Activated gamma-delta T cell treated with Interleukin-2 at 50 U/mL for 16 hours (primary cell): ENCODE results near the gene HCN2.
A peak's percentile ranks its signal among the peaks of the same experiment; 100 is the strongest.
"Not testable (repeated sequence)": the region's sequence is repeated elsewhere in the genome, so short reads cannot be mapped to it uniquely, and the experiment has no call there.

Experiments used
- DNase-seq: peaks from one replicate; pipeline ENCODE4 v3.0.0-alpha.2; 2020

HCN2 gene

DNA sequence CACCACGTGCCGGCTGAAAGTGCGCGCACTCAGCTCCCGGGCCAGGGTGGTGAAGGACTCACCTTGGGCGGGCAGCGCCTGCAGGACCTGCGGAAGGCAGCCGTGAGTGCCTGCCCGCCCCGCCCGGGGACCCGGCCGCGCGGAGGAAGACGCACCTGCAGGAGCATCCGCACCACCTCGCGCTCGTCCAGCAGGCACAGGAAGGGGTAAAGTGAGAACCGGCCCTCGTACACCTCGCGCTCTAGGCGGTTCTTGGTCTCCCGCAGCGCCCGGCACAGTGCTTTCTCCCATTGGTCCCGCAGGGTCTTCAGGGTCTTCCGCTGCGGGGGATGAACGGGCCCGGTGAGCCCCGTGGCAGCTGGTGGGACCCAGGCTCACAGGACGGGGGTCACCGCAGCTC lies 33.0 kb downstream of the HCN2 start:
- no peak for DNase-seq

DNA sequence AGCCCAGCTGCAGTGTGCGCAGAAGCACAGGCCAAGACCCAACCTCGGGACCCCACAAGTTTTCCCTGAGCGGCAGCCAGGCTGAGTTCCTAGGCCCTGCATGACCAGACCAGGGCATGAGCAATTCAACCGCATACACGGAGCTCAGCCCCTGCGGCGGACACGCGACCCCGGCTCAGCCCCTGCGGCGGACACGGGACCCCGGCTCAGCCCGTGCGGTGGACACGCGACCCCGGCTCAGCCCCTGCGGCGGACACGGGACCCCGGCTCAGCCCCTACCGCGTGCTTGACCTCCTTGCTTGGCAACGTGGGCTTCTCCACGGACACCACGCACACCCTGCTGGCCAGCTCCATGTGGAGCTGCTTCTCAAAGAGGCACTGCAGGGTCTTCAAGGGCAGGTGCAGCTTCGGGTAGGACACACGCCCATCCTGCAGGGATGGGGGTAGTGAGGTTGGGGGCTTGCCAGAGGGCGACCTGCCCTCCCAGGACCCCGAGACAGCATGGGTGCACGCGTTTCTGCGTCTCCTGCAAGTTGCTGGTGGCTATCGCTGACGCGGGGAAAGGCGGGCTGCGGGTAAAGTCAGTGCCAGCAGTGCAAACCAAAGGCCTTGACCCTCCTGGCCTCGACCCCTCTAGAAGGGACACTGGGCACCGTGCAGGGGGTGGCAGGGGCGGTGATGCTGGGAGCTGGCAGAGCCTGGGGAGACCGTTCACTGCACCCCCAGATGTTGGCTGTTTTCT lies 33.7 kb downstream of the HCN2 start:
- DNase-seq: no peak

DNA sequence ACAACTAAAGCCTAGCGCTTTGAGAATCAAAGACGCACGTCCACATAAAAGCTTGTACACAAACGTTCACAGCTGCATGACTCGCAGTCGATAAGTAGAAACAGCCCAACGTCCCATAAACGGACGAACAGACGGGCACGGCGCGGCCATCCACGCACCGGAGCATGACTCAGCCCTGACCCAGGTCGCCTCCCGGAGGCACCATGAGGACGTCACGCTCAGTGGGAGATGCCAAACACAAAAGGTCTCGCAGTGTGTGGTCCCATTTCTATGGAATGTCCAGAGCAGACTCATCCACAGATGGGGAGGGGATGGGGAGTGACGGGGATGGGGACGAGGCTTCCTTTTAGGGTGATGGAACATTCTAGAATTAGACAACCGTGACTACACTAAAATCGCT lies 34.3 kb downstream of the HCN2 start:
- no peak for DNase-seq

DNA sequence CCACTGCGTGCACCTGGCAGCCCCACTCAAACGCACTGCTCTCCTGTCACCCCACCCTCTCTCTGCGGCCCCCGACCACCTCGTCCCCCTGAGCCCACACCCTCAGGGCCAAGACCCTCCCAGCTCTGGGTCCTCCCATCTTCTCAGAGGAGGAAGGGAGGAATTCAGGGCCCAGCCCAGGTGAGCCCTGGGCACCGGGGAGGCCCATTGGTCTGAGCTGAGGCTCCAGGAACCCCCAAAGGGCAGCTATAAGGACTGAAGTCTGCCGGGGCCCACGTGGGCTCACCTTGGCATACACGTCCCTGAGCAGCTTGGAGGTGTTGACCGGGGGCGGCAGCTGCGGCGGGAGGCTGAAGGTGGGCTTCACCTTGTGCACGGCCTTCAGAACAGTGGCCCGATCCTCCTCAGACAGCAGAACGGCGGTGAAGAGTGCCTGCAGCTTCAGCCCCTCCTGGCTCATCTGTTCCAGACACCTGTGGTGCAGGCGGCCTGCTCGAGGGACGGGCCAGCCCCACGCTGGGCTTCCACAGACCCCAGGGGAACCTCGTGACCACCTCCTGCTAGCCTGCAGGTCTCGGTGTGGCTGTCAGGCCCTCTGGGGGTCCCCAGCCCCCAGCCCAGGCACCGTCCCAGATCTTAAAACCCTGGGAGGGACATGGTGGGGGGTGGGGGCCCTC lies 34.9 kb downstream of the HCN2 start:
- no peak for DNase-seq

DNA sequence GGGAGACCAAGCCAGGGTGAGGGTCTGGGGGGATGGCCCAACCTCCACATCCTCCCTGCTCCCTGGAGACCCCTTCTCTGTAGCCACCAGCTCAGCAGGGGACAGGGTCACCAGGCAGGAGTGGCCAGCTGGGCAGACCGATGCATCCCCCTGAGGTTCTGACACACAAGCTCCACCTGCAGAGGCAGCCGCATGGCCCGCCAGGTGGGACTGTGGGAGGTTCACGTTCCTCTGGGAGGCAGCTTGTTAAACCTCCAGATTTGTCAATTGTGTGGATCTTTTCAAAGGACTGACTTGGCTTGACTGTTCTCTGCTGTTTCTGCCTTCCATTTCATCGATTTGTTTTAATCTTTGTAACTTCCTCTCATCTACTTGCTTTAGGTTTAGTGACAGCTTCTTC lies 35.6 kb downstream of the HCN2 start:
- DNase-seq: no peak

DNA sequence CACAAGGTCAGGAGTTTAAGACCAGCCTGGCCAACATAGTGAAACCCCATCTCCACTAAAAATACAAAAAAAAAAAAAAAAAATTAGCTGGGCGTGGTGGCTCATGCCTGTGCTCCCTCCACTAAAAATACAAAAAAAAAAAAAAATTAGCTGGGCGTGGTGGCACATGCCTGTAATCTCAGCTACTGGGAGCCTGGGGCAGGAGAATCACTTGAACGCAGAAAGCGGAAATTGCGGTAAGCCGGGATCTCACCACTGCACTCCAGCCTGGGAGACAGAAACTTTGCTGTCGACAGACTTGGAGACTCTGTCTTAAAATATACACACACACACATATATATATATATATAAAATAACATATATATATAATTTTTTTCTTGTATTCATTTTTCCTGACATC lies 36.9 kb downstream of the HCN2 start:
- DNase-seq: not testable (repeated sequence)

DNA sequence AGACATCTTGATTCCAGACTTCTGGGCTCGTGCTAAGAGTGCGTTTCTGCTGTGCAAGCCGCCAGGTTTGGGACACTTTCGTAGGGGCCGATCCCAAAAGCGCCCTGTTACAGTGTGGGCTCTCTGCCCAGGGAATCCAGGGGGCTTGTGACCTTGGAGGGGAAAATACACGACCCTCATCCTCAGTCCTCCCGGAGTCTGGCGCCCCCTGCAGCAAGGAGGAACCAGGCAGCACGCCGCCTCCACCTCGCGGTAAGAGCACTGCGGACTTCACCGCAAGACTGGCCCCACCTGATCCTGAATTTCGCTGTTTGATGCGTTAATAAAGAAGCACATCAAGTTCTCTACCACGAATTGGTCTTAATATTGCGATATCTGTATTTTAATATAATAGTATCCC lies 38.5 kb downstream of the HCN2 start:
- no peak for DNase-seq

DNA sequence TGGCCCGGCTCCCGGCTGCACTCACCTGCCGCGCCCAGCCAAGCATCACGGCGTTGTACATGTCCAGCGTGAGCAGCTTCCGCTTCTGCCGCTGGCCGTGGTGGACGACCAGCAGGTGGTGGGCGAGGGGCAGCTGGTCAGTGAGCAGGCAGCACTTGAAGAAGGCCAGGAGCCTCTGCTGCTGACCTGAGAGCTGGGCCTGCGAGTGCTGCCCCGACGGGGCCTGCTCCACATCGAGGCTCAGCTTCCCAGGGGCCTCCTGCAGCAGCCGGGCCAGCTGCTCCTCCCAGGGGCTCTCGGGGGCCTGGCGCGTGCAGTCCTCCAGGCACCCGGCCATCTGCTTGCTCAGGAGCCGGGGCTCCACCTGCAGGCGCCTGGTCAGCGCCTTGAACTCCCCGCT lies 39.8 kb downstream of the HCN2 start:
- DNase-seq: not testable (repeated sequence)

DNA sequence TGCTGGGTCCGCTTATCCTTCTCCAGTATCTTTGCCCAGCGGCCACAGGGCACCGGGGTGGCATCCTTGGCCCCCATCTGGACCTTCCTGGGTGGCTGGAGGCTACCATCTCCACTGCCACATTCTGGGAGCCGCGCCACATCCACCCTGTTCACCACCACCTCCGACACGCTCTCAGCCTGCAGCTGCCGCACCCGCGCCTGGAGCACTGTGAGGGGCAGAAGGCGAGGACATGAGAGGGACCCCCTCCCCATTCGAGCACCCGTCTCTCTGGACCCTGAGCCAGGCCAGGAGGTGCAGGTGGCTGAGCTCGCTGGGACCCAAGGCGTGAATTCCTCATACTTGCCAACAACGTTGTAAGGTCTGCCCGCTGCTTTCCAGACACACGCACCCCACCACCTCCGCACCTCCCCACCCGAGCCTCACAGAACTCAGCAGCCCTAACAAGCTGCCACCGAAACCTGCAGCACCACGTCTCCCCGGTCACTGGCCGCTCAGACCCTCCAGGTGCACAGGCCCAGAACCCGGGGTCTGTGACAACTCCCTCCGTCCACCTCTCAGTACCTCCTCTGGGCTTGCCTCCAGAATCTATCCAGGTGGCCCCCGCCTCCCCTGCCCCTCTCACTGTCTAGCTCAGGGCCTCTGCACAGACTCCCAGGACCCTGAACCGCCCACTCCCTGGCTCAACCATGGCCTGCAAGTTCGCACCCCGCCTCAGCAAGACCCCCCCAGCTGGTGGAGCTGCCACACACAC lies 40.5 kb downstream of the HCN2 start:
- DNase-seq: no peak

DNA sequence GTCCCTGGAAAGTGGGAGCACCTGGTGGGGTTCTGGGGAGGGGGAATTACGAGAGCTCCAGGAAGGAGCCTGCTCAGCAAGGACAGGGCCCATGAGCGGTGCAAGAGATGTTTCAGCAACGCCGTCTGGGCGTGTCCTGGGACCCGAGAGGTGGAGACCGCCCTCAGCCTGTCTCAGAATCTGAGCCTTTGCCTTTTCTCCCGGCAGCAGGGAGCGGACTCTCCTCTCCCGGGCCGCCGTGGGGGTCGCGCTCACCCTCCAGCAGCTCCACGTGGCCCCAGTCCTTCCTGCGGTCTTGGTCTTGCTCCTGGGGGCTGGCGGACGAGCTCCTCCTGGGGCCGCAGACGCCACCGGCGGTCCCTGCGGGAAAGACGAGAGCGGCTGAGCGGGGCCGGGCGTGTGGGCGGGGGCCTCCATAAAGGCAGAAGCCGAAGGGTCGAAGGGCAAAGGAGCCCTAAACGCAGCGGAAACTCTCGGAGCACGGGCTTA lies 42.9 kb downstream of the HCN2 start:
- DNase-seq: no peak

DNA sequence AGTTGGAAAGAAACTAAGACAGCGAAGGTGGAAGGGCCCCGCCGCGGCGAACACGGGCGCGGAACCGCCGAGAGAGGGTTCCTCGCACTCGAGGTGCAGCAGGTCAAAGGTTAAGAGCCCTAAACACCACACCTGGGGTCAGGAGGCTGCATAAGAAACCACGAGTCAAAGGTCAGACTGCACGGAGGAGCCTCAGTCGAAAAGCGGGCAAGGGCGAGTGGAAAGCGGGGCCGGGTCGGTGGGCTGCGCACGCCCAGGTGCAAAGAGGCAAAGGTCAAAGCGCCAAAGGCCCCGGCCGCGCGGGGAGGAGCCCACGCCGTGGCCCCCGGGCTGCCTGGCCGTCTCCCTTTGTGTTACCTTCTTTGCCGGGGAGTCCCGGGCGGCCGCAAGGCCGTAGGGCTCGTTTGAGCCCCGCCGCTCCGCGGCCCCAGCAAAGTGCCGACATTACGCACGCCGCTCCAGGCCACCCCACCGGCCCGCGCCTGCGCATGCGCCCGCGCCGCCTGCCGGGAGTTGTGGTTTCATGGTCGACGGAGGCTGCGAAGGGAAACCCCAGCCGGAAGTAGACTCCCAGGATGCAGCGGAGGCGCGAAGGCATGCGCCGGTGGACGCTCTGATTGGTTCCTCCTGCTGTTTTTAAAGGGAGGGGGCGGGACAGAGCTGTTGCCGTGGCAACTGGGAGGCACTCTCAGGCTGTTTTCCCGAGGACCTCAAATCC lies 43.5 kb downstream of the HCN2 start, which contains the start of gene POLRMT:
TSS of gene POLRMT (minus strand) at position 470 of the 718 bp plus-strand sequence. CDS start at position 445, 25 bp downstream.
- DNase-seq: peak; percentile 95

DNA sequence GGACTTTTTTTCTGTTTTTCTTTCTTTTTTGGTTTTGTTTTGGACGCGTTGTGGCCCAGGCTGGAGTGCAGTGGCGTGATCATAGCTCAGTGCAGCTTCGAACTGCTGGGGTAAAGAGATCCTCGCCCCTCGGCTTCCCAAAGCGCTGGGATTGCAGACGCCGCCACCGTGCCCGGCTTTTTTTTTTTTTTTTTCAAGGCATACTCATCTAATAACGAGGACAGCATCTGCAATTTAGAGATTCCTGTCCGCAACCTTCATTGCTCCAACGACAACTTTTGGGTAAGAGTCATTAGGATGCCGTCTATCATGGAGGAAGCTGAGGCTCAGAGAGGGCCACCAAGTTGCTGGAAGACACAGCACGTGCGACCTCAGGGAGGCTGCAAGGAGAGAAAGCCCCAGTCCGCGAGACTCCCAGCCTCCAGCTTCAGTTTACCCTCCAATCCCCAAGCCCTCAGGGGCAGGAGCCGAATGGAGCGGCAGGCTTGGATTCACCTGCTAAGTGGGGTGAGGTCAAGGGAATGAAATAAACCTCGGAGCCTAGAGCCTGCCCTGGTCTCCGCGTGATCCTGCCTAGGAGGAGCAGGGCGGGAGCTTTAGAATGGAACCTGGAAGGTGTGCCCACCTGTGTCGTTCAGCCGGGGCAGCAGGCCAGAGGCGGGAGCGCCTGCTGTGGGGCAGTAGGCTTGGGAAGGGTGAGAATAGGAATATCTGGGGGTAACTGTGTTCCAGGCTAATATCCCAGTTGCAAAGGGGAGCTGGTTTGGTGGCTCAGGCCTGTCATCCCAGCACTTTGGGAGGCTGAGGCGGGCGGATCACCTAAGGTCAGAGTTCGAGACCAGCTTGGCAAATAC lies 44.3 kb downstream of the HCN2 start:
- DNase-seq: no peak

DNA sequence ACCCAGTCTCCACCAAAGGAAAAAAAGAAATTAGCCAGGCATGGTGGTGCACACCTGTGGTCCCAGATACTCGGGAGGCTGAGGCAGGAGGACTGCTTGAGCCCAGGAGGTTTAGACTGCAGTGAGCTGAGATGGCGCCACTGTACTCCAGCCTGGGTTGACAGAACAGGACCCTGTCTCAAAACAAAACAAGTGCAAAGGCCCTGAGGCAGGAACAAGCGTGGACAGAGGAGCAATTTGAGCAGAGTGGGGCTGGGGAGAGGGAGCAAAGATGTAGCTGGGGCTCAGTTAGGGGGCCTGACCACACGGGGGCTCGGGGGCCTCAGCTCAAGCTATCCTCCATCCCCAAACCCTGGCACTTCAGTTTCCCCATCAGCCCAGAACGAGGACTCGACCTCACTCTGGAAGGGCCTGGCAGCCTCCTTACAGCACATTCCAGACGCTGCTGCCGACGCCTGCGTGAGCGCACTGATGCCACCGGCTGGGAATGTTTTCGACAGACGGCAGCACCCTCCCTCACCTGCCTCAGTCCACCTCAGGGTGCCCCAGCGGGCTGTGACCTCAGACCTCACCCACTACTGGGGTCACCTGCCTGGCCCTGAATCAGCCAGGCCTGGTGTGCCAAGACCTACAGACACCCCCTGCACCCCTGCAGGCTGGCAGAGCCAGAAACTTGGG lies 45.4 kb downstream of the HCN2 start:
- no peak for DNase-seq

DNA sequence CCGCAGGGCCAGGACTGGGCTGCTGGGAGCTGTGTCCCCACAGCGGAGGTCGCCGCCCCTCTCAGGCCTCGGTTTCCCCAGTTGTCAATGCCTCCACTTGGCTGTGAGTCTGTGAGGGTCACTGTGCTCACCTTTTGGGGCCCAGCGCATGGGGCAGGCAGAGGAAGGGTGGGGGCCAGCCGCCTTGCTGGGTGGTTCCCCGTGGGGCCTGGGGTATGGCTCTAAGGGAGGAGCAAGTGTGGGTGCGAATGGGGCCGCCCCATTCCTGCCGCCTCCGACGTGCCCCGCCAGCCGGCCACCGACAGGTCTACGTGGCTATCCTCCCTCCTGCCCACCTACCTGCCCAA lies 49.2 kb downstream of the HCN2 start:
- no peak for DNase-seq

DNA sequence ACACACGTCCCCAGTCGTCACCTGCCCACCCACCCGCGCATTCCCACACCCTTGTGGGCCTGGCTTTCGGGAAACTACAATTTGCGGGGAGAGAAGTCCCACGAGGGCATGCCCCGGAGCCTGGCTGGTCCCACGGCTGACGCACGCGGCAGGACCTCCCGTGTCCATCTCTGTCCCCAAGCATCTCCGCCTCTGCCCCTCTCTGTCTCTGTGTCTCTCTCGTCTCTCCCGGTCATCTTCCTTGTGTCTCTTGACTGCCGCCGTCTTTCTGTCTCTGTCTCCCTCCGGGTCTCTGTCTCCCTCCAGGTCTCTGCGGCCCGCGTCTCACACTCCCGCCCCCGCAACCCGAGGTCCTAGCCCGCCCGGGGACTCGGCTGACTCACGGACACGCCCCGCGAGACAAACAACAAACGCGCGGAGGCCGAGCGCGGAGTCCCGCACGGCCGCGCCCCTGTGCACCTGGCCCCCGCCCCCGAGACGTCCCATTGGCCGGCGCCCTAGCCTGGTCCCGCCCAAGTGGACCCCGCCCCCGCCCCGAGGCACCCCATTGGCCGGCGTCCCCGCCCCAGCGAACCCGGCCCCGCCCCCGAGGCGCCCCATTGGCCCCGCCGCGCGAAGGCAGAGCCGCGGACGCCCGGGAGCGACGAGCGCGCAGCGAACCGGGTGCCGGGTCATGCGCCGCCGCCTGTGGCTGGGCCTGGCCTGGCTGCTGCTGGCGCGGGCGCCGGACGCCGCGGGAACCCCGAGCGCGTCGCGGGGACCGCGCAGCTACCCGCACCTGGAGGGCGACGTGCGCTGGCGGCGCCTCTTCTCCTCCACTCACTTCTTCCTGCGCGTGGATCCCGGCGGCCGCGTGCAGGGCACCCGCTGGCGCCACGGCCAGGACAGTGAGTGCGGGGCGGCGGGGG lies 49.8 kb downstream of the HCN2 start, which contains the start of gene FGF22:
TSS of gene FGF22 (plus strand) at position 627 of the 908 bp plus-strand sequence. CDS start at position 674, 47 bp downstream.
- peak; percentile 97 for DNase-seq

DNA sequence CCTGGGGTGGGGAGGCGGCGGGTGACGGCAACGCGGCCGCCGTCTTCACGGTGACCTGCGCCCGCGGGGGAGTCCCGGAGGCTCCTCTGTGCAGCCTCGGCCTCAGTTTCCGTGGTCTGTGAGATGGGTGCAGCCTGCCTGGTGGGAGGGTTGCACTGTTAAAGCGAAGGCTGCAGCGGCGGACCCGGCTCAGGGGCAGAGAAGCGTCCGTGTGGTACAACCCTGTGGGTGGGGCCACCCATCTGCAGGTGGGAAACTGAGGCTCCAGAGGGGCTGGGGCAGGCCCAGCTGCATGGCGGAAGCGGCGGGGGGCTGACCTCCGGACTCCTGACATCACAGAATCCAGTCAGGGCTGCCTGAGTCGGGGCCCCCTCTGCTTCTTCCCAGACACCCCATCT lies 50.5 kb downstream of the HCN2 start:
- no peak for DNase-seq

DNA sequence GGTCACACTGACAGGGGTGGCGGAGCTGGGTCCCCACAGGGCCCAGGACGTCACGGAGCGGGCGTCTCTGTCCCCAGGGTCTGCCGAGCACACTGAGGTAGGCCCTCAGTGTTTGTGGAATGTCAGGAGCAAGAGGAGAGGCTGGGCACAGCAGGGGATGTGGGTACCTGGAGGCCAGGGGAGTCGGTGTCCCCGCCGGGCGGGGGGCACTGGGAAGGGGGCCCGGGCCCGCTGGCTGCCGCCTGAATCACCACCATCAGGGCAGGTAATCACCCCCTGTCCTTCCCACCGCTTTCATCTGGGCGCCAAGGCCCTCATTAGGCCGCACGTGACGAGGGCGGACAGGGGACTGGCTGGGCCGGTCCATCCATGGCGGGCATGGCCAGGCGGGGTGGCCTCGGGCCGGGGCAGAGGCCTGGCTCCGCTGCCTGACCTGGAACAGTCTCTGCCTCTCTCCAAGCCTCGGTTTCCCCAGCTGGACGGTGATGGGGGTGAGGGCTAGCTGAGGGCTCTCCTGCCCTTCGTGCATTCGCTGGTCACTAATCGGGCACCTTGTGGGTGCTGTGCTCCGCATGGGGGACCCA lies 51.0 kb downstream of the HCN2 start:
- no peak for DNase-seq

DNA sequence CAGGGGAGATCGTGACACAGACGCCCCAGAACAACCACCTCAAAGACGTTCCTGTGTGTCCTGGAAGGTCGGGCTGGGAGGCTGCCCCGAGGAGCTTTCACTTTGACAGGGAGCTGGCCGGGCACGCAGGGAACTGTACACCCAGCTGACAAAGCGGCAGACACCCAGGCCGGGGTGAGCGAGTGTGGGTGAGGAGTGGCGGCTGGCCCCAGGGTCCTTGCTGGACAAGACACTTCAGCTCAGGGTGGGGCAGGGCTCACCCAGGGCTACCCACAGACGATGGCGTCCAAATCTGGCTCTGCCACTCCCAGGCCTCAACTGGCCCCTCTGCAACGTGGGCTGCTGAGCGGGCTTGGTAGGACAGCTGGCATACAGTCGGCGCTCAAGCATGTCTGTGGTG lies 52.0 kb downstream of the HCN2 start:
- no peak for DNase-seq

DNA sequence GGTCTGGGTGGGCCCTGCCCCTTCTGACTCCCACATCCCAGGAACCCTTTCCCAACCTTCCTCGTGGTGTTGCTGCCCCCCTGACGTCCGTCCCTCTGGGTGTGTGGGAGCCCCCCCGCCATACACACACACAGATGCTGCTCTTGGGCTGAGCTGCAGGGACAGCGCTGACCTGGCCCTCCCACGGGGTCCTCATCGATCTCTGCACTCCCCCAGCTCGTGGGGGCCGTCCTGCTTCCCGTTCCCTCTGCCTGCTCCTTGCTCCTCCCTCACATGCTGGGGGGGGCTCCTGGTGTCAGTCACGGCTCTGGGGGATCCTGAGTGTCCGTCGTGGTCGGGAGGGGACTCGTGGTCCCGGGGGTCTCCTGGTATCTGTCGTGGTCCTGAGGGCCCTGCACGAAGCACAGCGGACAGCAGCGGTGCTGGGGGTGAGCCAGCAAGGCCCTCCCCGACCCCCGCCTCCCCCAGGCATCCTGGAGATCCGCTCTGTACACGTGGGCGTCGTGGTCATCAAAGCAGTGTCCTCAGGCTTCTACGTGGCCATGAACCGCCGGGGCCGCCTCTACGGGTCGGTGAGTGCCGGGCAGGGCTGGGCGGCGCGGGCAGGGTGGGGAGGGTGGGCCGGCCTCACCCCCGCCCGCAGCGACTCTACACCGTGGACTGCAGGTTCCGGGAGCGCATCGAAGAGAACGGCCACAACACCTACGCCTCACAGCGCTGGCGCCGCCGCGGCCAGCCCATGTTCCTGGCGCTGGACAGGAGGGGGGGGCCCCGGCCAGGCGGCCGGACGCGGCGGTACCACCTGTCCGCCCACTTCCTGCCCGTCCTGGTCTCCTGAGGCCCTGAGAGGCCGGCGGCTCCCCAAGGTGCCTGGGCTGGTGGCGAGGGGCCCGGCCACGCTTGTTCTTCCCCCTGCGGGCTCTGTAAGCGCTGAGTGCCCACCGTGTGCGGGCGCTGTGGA lies 53.4 kb downstream of the HCN2 start:
- DNase-seq: no peak
